SK-N-SH (cell line): Measurements from ENCODE around the gene GALT. TPM values are rescaled to one million over a fixed set of nuclear protein-coding genes. Genes with fewer than 3 reads are reported as not detected.

Experiments
- CTCF ChIA-PET: fragments of 300-600, 350-600 bp; formaldehyde crosslinking; extraction: SDS; loops from one replicate; lab custom pipeline; 2021; lab: Yijun Ruan, JAX
- POLR2A ChIA-PET: fragments of 350-600 bp; sonication (Branson Sonifier 250); formaldehyde crosslinking; extraction: SDS; loops from one replicate; lab custom pipeline; 2020; ENCODE audit warnings: antibody characterized with exemption, inconsistent platforms; lab: Yijun Ruan, JAX
- DNase-seq: peaks from one replicate; pipeline ENCODE4 v3.0.0; 2012
- H2AFZ ChIP-seq: fragments of 200-600 bp; sonication (generic); 2 replicates; pipeline ENCODE4 v1.8.1; 2016; ENCODE audit warnings: antibody characterized with exemption, mild to moderate bottlenecking, low read depth
- H3F3A ChIP-seq: fragments of 200-600 bp; sonication (generic); replicated peaks from 2 replicates; pipeline ENCODE3; 2016; ENCODE audit warnings: antibody characterized with exemption, mild to moderate bottlenecking; ENCODE audit not compliant: insufficient read depth
- H3K27ac ChIP-seq, 2 experiments: fragments of 200-500 bp in 1 of 2; fragments of 200-600 bp in 1 of 2; sonication (Bioruptor generic) in 1 of 2; sonication (generic), shearing (Covaris generic) in 1 of 2; 2 replicates each; pipeline versions ENCODE4 v1.5.1 to v1.6.1; 2014 to 2016; ENCODE audit warnings: low read depth in 2 of 2, inconsistent platforms in 1 of 2, low read length in 1 of 2, mild to moderate bottlenecking in 1 of 2, mixed read lengths in 1 of 2
- H3K27me3 ChIP-seq: fragments of 200-600 bp; sonication (generic), shearing (Covaris generic); 2 replicates; pipeline ENCODE4 v1.6.1; 2016; ENCODE audit warnings: mixed run types; ENCODE audit not compliant: insufficient read depth
- H3K36me3 ChIP-seq, 2 experiments: fragments of 200-500 bp in 1 of 2; fragments of 200-600 bp in 1 of 2; sonication (Bioruptor generic) in 1 of 2; sonication (generic) in 1 of 2; replicated peaks in 1 of 2; 2 replicates each; pipeline versions ENCODE3 to v1.5.1; 2014 to 2016; ENCODE audit warnings: low read length in 1 of 2, mild to moderate bottlenecking in 1 of 2; ENCODE audit not compliant: insufficient read depth in 2 of 2, control insufficient read depth in 1 of 2
- H3K4me1 ChIP-seq, 2 experiments: fragments of 200-500 bp in 1 of 2; fragments of 200-600 bp in 1 of 2; sonication (Bioruptor generic) in 1 of 2; sonication (generic), shearing (Covaris generic) in 1 of 2; 2 replicates each; pipeline versions ENCODE4 v1.5.1 to v1.6.1; 2014 to 2016; ENCODE audit warnings: low read depth in 1 of 2, low read length in 1 of 2, mixed run types in 1 of 2; ENCODE audit not compliant: insufficient read depth in 2 of 2, control insufficient read depth in 1 of 2
- H3K4me2 ChIP-seq: fragments of 200-600 bp; sonication (generic), shearing (Covaris generic); 2 replicates; pipeline ENCODE4 v1.6.1; 2017; ENCODE audit warnings: mixed run types
- H3K4me3 ChIP-seq, 2 experiments: fragments of 200-500 bp in 1 of 2; fragments of 200-600 bp in 1 of 2; sonication (Bioruptor generic) in 1 of 2; sonication (generic), shearing (Covaris generic) in 1 of 2; 2 replicates each; pipeline versions ENCODE4 v1.5.1 to v1.8.1; 2014 to 2016; ENCODE audit warnings: low read depth in 2 of 2, inconsistent platforms in 1 of 2, low read length in 1 of 2, mild to moderate bottlenecking in 1 of 2, mixed read lengths in 1 of 2, moderate library complexity in 1 of 2
- H3K79me2 ChIP-seq: fragments of 200-600 bp; sonication (generic); 2 replicates; pipeline ENCODE4 v1.8.1; 2017; ENCODE audit warnings: mild to moderate bottlenecking; ENCODE audit not compliant: insufficient read depth
- H3K9ac ChIP-seq: fragments of 200-600 bp; sonication (generic); 2 replicates; pipeline ENCODE4 v1.6.1; 2017; ENCODE audit warnings: mixed run types
- H3K9me2 ChIP-seq: fragments of 200-600 bp; sonication (generic); 2 replicates; pipeline ENCODE4 v1.6.1; 2017; ENCODE audit warnings: mixed run types
- H3K9me3 ChIP-seq: fragments of 200-600 bp; sonication (generic); 2 replicates; pipeline ENCODE4 v1.6.1; 2017; ENCODE audit warnings: mixed run types, mild to moderate bottlenecking, moderate library complexity
- H4K20me1 ChIP-seq: fragments of 200-600 bp; sonication (generic); 2 replicates; pipeline ENCODE4 v1.6.1; 2017; ENCODE audit warnings: mild to moderate bottlenecking, mixed run types; ENCODE audit not compliant: insufficient read depth
- NRF1 ChIP-seq: IDR thresholded peaks from 2 replicates; pipeline ENCODE4 v1.6.1; 2012; ENCODE audit warnings: low read depth, mild to moderate bottlenecking, low read length
- RAD21 ChIP-seq: IDR thresholded peaks from 2 replicates; pipeline ENCODE4 v1.6.1; 2012; ENCODE audit warnings: mild to moderate bottlenecking, low read length
- RFX5 ChIP-seq: IDR thresholded peaks from 2 replicates; pipeline ENCODE4 v1.6.1; 2012; ENCODE audit warnings: mild to moderate bottlenecking, improper control_type of control experiment, low read length
- SIN3A ChIP-seq: IDR thresholded peaks from 2 replicates; pipeline ENCODE4 v1.6.1; 2012; ENCODE audit warnings: low read depth, mild to moderate bottlenecking, low read length, moderate library complexity, borderline replicate concordance
- TAF1 ChIP-seq: IDR thresholded peaks from 2 replicates; pipeline ENCODE4 v1.6.1; 2012; ENCODE audit warnings: low read depth, mild to moderate bottlenecking, low read length, moderate library complexity, borderline replicate concordance
- TEAD4 ChIP-seq: IDR thresholded peaks from 2 replicates; pipeline ENCODE4 v1.4.0; 2012; ENCODE audit warnings: mild to moderate bottlenecking, borderline replicate concordance; ENCODE audit not compliant: insufficient read depth
- YY1 ChIP-seq: IDR thresholded peaks from 2 replicates; pipeline ENCODE4 v1.4.0; 2012; ENCODE audit warnings: low read depth, mild to moderate bottlenecking
- WGBS: methylation state at CpG from one replicate; pipeline ENCODE4 v1.1.6; 2017; ENCODE audit warnings: low lambda C conversion rate; 5-methylcytosine and 5-hydroxymethylcytosine counted together
- polyA plus RNA-seq, 3 experiments: library from polyadenylated mRNA; depleted of rRNA; stranded (reverse); fragments of >200 nt; gene quantifications; 2 replicates each; pipeline ENCODE4 v1.2.3, GENCODE V29; 2012
- TF ChIP-seq, protein P1 (sequence below): IDR thresholded peaks from 2 replicates; pipeline ENCODE4 v1.4.0; 2012; ENCODE audit warnings: low read depth
- TF ChIP-seq, protein P2 (sequence below): IDR thresholded peaks from 2 replicates; pipeline ENCODE4 v1.6.1; 2012; ENCODE audit warnings: mild to moderate bottlenecking, low read depth, low read length, moderate library complexity
- TF ChIP-seq, protein P3 (sequence below): IDR thresholded peaks from 2 replicates; pipeline ENCODE4; 2012
- TF ChIP-seq, protein P4 (sequence below): fragments of 150-350 bp; IDR thresholded peaks from 2 replicates; pipeline ENCODE4 v1.6.1; 2017; ENCODE audit warnings: antibody characterized with exemption, low read length, low read depth, borderline replicate concordance
- TF ChIP-seq, protein P5 (sequence below): fragments of 200-600 bp; sonication (generic); IDR thresholded peaks from 2 replicates; pipeline ENCODE4 v1.6.1; 2017; ENCODE audit warnings: antibody characterized with exemption, mild to moderate bottlenecking, moderate library complexity
- TF ChIP-seq, protein P6 (sequence below): IDR thresholded peaks from 2 replicates; pipeline ENCODE4 v1.4.0; 2012; ENCODE audit warnings: low read depth, borderline replicate concordance

Gene GALT
- polyA plus RNA-seq, 1 of the 3 experiments (the other 2 are of a cell fraction): 45.9 TPM

DNA sequence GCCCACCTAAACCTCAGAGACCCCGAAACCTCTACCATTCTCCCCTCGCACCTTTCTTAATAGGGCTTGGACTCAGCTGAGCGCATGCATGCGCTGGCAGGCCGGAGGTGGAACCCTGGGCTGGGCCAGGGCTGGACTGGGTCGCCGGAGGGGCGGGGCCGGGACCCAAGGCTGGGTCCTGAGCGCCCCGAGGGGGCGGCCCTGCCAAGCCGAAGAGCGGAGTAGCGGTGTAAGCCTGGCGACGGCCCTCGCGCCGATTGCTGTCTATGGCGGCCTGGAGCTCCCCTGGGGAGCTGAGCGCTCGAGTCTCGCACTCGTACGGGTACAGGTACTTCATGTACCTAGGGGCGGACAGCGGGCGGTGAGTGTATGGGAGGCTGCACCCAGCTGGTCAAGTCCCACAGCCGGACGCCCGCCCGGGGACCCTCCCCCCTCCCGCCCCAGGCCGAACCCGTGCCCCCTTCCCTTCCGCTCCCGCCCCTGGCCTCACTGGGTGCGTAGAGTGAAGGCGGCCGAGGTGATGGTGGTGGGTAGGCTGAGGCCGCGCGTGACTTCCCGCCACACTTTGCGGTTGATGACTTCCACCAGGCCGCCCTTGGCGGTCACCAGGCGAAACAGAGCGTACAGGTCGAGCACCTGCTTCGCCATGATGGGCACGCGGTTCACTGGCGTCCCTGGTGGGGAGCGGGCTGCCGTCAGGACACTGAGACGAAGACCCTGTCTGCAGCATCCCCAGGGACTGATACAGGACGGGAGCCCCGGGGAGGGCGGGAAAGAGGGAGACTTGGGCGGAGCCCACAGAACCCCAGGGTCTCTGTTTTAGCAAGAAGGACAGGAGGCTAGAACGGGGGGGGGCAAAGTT, 22.9 kb upstream of the GALT start:
- 88% methylated on average over 55 of the region's 63 CpGs for WGBS
- Histone ChIP-seq H3F3A (no peaks in the 10 kb centered on the region), H3K4me1 (peaks cover 5 to 15% of the 10 kb centered on the region in 2 experiments; a peak in 2 of 4 replicates), H4K20me1 (no peaks in the 10 kb centered on the region), H3K9ac (no peak overlapping the region), H3K79me2 (peaks cover 14% of the 10 kb centered on the region), H3K9me2 (no peaks in the 10 kb centered on the region), H3K36me3 (no peaks in the 10 kb centered on the region), H3K27ac (no peak overlapping the region), H3K9me3 (no peaks in the 10 kb centered on the region), H3K27me3 (peaks cover 12% of the 10 kb centered on the region; the same call in 1 of the 2 replicates), H2AFZ (no peak overlapping the region), H3K4me3 (no peak overlapping the region), H3K4me2 (no peak overlapping the region)
- POLR2A ChIA-PET: no interaction called here
- no peak for TF ChIP-seq SIN3A
- TF ChIP-seq, protein P1, sequence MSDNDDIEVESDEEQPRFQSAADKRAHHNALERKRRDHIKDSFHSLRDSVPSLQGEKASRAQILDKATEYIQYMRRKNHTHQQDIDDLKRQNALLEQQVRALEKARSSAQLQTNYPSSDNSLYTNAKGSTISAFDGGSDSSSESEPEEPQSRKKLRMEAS: no peak
- TF ChIP-seq, protein P2, sequence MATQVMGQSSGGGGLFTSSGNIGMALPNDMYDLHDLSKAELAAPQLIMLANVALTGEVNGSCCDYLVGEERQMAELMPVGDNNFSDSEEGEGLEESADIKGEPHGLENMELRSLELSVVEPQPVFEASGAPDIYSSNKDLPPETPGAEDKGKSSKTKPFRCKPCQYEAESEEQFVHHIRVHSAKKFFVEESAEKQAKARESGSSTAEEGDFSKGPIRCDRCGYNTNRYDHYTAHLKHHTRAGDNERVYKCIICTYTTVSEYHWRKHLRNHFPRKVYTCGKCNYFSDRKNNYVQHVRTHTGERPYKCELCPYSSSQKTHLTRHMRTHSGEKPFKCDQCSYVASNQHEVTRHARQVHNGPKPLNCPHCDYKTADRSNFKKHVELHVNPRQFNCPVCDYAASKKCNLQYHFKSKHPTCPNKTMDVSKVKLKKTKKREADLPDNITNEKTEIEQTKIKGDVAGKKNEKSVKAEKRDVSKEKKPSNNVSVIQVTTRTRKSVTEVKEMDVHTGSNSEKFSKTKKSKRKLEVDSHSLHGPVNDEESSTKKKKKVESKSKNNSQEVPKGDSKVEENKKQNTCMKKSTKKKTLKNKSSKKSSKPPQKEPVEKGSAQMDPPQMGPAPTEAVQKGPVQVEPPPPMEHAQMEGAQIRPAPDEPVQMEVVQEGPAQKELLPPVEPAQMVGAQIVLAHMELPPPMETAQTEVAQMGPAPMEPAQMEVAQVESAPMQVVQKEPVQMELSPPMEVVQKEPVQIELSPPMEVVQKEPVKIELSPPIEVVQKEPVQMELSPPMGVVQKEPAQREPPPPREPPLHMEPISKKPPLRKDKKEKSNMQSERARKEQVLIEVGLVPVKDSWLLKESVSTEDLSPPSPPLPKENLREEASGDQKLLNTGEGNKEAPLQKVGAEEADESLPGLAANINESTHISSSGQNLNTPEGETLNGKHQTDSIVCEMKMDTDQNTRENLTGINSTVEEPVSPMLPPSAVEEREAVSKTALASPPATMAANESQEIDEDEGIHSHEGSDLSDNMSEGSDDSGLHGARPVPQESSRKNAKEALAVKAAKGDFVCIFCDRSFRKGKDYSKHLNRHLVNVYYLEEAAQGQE: no peak
- TF ChIP-seq, protein P3, sequence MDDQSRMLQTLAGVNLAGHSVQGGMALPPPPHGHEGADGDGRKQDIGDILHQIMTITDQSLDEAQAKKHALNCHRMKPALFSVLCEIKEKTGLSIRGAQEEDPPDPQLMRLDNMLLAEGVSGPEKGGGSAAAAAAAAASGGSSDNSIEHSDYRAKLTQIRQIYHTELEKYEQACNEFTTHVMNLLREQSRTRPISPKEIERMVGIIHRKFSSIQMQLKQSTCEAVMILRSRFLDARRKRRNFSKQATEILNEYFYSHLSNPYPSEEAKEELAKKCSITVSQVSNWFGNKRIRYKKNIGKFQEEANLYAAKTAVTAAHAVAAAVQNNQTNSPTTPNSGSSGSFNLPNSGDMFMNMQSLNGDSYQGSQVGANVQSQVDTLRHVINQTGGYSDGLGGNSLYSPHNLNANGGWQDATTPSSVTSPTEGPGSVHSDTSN: no peak
- TF ChIP-seq RAD21: no peak
- TF ChIP-seq TAF1: no peak
- TF ChIP-seq TEAD4: no peak
- no peak for TF ChIP-seq NRF1
- DNase-seq: no peak
- CTCF ChIA-PET: interaction anchor here (1.7 to 3.9 kb wide), 4 partner anchors 10 to 220 kb away, joined by 4 to 37 read pairs (median 8); no protein-coding TSS in a partner anchor

DNA sequence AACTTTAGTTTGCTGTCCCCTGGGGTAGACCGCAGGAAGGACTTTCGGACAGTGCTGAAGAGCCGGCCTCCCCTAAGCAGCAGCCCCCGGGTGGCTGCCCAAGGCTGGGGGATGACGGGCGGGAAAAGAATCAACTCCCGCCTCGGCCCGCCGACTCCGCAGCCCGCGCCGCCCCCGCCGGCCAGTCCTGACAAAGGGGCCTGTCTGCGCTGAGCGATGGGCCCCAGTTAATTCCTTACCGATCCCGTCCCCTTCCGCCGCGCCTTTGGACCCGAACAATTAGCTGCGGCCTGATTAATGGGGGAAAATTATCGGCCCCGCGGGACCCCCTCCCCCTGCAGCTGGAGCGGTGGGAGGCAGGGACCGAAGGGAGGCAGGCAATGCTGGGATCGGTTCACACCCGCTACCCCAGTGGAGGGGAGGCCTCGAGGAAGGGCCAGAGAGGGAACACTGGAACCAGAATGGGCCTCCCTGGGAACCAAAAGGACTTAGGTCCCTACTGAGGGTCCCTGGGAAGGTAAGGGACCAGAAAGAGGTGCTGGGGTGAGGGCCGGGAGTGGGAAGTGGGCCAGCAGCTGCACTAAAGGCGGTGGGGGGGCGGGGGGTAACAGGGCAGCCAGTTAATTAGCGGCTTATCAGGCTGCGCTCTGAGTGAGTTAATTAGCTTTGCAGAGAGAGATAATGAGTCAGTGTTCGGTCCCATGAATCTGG, 21.8 kb upstream of the GALT start:
- no peak overlapping the region for H3K4me2 ChIP-seq
- POLR2A ChIA-PET: no interaction called here
- CTCF ChIA-PET: interaction anchor here (0.9 to 3.9 kb wide), 8 partner anchors 9 to 221 kb away, joined by 3 to 37 read pairs (median 8); no protein-coding TSS in a partner anchor
- H2AFZ ChIP-seq: no peak overlapping the region
- WGBS: 73% methylated on average over 30 of the region's 39 CpGs
- no peaks in the 10 kb centered on the region for H3K36me3 ChIP-seq
- H3K79me2 ChIP-seq: peaks cover 6% of the 10 kb centered on the region
- peaks cover 0 to 18% of the 10 kb centered on the region in 2 experiments; a peak in 2 of 4 replicates for H3K4me1 ChIP-seq
- H3K4me3 ChIP-seq: no peak overlapping the region
- no peaks in the 10 kb centered on the region for H4K20me1 ChIP-seq
- H3K27me3 ChIP-seq: peaks cover 17% of the 10 kb centered on the region; the same call in 1 of the 2 replicates
- H3K9me3 ChIP-seq: no peaks in the 10 kb centered on the region
- H3K9ac ChIP-seq: no peak overlapping the region
- H3K27ac ChIP-seq: no peak overlapping the region
- H3K9me2 ChIP-seq: no peaks in the 10 kb centered on the region
- no peaks in the 10 kb centered on the region for H3F3A ChIP-seq
- DNase-seq: no peak
- TF ChIP-seq YY1: no peak
- TF ChIP-seq, protein P4, sequence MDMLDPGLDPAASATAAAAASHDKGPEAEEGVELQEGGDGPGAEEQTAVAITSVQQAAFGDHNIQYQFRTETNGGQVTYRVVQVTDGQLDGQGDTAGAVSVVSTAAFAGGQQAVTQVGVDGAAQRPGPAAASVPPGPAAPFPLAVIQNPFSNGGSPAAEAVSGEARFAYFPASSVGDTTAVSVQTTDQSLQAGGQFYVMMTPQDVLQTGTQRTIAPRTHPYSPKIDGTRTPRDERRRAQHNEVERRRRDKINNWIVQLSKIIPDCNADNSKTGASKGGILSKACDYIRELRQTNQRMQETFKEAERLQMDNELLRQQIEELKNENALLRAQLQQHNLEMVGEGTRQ: no peak
- TF ChIP-seq RFX5: no peak
- TF ChIP-seq TEAD4: no peak
- TF ChIP-seq, protein P5, sequence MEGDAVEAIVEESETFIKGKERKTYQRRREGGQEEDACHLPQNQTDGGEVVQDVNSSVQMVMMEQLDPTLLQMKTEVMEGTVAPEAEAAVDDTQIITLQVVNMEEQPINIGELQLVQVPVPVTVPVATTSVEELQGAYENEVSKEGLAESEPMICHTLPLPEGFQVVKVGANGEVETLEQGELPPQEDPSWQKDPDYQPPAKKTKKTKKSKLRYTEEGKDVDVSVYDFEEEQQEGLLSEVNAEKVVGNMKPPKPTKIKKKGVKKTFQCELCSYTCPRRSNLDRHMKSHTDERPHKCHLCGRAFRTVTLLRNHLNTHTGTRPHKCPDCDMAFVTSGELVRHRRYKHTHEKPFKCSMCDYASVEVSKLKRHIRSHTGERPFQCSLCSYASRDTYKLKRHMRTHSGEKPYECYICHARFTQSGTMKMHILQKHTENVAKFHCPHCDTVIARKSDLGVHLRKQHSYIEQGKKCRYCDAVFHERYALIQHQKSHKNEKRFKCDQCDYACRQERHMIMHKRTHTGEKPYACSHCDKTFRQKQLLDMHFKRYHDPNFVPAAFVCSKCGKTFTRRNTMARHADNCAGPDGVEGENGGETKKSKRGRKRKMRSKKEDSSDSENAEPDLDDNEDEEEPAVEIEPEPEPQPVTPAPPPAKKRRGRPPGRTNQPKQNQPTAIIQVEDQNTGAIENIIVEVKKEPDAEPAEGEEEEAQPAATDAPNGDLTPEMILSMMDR: no peak
- TF ChIP-seq, protein P6, sequence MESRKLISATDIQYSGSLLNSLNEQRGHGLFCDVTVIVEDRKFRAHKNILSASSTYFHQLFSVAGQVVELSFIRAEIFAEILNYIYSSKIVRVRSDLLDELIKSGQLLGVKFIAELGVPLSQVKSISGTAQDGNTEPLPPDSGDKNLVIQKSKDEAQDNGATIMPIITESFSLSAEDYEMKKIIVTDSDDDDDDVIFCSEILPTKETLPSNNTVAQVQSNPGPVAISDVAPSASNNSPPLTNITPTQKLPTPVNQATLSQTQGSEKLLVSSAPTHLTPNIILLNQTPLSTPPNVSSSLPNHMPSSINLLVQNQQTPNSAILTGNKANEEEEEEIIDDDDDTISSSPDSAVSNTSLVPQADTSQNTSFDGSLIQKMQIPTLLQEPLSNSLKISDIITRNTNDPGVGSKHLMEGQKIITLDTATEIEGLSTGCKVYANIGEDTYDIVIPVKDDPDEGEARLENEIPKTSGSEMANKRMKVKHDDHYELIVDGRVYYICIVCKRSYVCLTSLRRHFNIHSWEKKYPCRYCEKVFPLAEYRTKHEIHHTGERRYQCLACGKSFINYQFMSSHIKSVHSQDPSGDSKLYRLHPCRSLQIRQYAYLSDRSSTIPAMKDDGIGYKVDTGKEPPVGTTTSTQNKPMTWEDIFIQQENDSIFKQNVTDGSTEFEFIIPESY: no peak
